GM12878 (cell line): ENCODE data around the gene SIX5. TPM values are rescaled to one million over a fixed set of nuclear protein-coding genes. Genes with fewer than 3 reads are reported as not detected.

ENCODE experiments used
- ATAC-seq: fragments of 200-7000 bp; cut with Tn5 transposase; 3 replicates; pipeline ENCODE4 v1.9.1; 2020; ENCODE audit warnings: mild to moderate bottlenecking, moderate library complexity
- BruUV-seq: library from RNA; stranded (reverse); fragments of 400-500 nt; replicated peaks from 2 replicates; lab custom pipeline; 2021; lab: Mats Ljungman, UMichigan
- CTCF ChIA-PET: fragments of 300-600 bp; sonication (Branson Sonifier 250); formaldehyde crosslinking; extraction: SDS; loops from one replicate; lab custom pipeline; 2021; ENCODE audit warnings: inconsistent platforms; lab: Yijun Ruan, JAX
- POLR2A ChIA-PET: fragments of 350-600 bp; formaldehyde crosslinking; extraction: SDS; loops from one replicate; lab custom pipeline; 2021; ENCODE audit warnings: inconsistent platforms; lab: Charles Lee
- RAD21 ChIA-PET: fragments of 300-600 bp; sonication (Branson Sonifier 250); formaldehyde crosslinking; loops from one replicate; lab custom pipeline; 2023; ENCODE audit warnings: antibody characterized with exemption; ENCODE audit not compliant: unreplicated experiment; lab: Charles Lee
- SMC1A ChIA-PET: fragments of 300-600 bp; sonication (Branson Sonifier 250); formaldehyde crosslinking; loops from one replicate; lab custom pipeline; 2023; ENCODE audit not compliant: unreplicated experiment, uncharacterized antibody; lab: Charles Lee
- DNase-seq: peaks from one replicate; pipeline ENCODE4 v3.0.0-alpha.2; 2011; ENCODE audit warnings: low read depth, low spot score
- FAIRE-seq: peaks from 3 replicates; lab custom pipeline; 2011; peaks lifted over from hg19 to GRCh38; lab: Jason Lieb, UNC
- H2AFZ ChIP-seq: 2 replicates; pipeline ENCODE4 v1.6.0; 2011; ENCODE audit warnings: low read depth, low read length, control low read depth; ENCODE audit not compliant: control insufficient read depth
- H3K27ac ChIP-seq: 2 replicates; pipeline ENCODE4 v1.5.1; 2011; ENCODE audit warnings: control low read depth; ENCODE audit not compliant: control insufficient read depth, insufficient read depth
- H3K27me3 ChIP-seq, 2 experiments: replicated peaks in 1 of 2; 2 replicates each; pipeline versions ENCODE4 v1.6.0 to v1.6.1; 2011; ENCODE audit warnings: low read length in 1 of 2; ENCODE audit not compliant: control insufficient read depth in 2 of 2, insufficient read depth in 2 of 2
- H3K36me3 ChIP-seq, 2 experiments: 2 replicates each; pipeline ENCODE4 v1.5.1; 2011; ENCODE audit warnings: low read length in 1 of 2; ENCODE audit not compliant: control insufficient read depth in 2 of 2, insufficient read depth in 2 of 2
- H3K4me1 ChIP-seq: 2 replicates; pipeline ENCODE4 v1.6.1; 2011; ENCODE audit warnings: mild to moderate bottlenecking, low read length, moderate library complexity, mixed read lengths; ENCODE audit not compliant: control insufficient read depth, insufficient read depth
- H3K4me2 ChIP-seq: 2 replicates; pipeline ENCODE4 v1.6.0; 2011; ENCODE audit warnings: control low read depth; ENCODE audit not compliant: control insufficient read depth, insufficient read depth
- H3K4me3 ChIP-seq: fragments of 200-600 bp; sonication (generic); 2 replicates; pipeline ENCODE4 v1.5.1; 2016
- H3K79me2 ChIP-seq: 2 replicates; pipeline ENCODE4 v1.6.0; 2011; ENCODE audit warnings: low read length; ENCODE audit not compliant: control insufficient read depth, insufficient read depth
- H3K9ac ChIP-seq: 2 replicates; pipeline ENCODE4 v1.8.0; 2011; ENCODE audit warnings: low read length, control low read depth, mixed read lengths; ENCODE audit not compliant: control insufficient read depth, insufficient read depth
- H3K9me3 ChIP-seq: replicated peaks from 3 replicates; pipeline ENCODE4 v1.5.1; 2011; ENCODE audit warnings: mild to moderate bottlenecking, low read length; ENCODE audit not compliant: control insufficient read depth, insufficient read depth
- H4K20me1 ChIP-seq: 2 replicates; pipeline ENCODE4 v1.6.0; 2011; ENCODE audit not compliant: control insufficient read depth, insufficient read depth
- ATF3 ChIP-seq: IDR thresholded peaks from 2 replicates; pipeline ENCODE4 v1.6.1; 2011; ENCODE audit warnings: low read depth, mild to moderate bottlenecking, low read length, moderate library complexity, borderline replicate concordance; ENCODE audit errors: extremely low read depth
- ATF7 ChIP-seq: fragments of 450-650 bp; IDR thresholded peaks from 2 replicates; pipeline ENCODE4 v1.6.1; 2016; ENCODE audit warnings: low read depth, mild to moderate bottlenecking
- BRCA1 ChIP-seq: IDR thresholded peaks from 2 replicates; pipeline ENCODE4 v1.6.1; 2011; ENCODE audit warnings: low read depth, low read length, improper control_type of control experiment
- CHD4 ChIP-seq: fragments of 200-600 bp; sonication (generic); IDR thresholded peaks from 2 replicates; pipeline ENCODE4 v1.6.1; 2016; ENCODE audit warnings: mild to moderate bottlenecking
- FOS ChIP-seq: IDR thresholded peaks from 3 replicates; pipeline ENCODE4 v1.6.1; 2011; ENCODE audit warnings: borderline replicate concordance; ENCODE audit not compliant: insufficient read length; ENCODE audit errors: extremely low read depth
- HDGF ChIP-seq: fragments of 450-650 bp; IDR thresholded peaks from 2 replicates; pipeline ENCODE4 v1.6.1; 2016; ENCODE audit warnings: antibody characterized with exemption
- NR2C2 ChIP-seq: IDR thresholded peaks from 2 replicates; pipeline ENCODE4 v1.6.1; 2011; ENCODE audit warnings: borderline replicate concordance, low read depth; ENCODE audit not compliant: control insufficient read depth, insufficient read length
- POLR2A ChIP-seq: IDR thresholded peaks from 2 replicates; pipeline ENCODE4 v1.6.1; 2011; ENCODE audit warnings: low read depth, mild to moderate bottlenecking, low read length
- RAD21 ChIP-seq: IDR thresholded peaks from 2 replicates; pipeline ENCODE4 v1.6.1; 2011; ENCODE audit warnings: mild to moderate bottlenecking, low read depth, low read length, moderate library complexity; ENCODE audit not compliant: insufficient read depth
- RAD51 ChIP-seq: fragments of 450-650 bp; IDR thresholded peaks from 2 replicates; pipeline ENCODE4 v1.6.1; 2016; ENCODE audit warnings: moderate library complexity, mild to moderate bottlenecking, inconsistent platforms
- RB1 ChIP-seq: fragments of 450-650 bp; formaldehyde crosslinking; IDR thresholded peaks from 2 replicates; pipeline ENCODE4 v1.6.1; 2017; ENCODE audit warnings: mild to moderate bottlenecking, borderline replicate concordance
- RELA ChIP-seq: fragments of 450-650 bp; IDR thresholded peaks from 2 replicates; pipeline ENCODE4 v1.8.0; 2014; ENCODE audit warnings: borderline replicate concordance; ENCODE audit not compliant: partially characterized antibody
- TCF7 ChIP-seq: IDR thresholded peaks from 2 replicates; pipeline ENCODE4 v1.6.1; 2014; ENCODE audit warnings: antibody characterized with exemption, borderline replicate concordance
- WGBS: methylation state at CpG from one replicate; pipeline ENCODE4 v1.1.6; 2016; ENCODE audit warnings: low lambda C conversion rate; ENCODE audit not compliant: insufficient replicate concordance, insufficient coverage; ENCODE audit errors: missing lambda C conversion rate; 5-methylcytosine and 5-hydroxymethylcytosine counted together
- in situ Hi-C: fragments of 300-500 bp; cut with MboI; formaldehyde crosslinking; loops from 9 replicates; pipeline ENCODE4 v1.14.3; 2018; ENCODE audit warnings: mixed read lengths
- intact Hi-C: fragments of 100-400 bp; cut with micrococcal nuclease; formaldehyde crosslinking; loops from one replicate; pipeline ENCODE4 v1.14.2; 2022; ENCODE audit not compliant: unreplicated experiment
- polyA plus RNA-seq, 11 experiments: library from polyadenylated mRNA; depleted of rRNA in 4 of 11; unstranded in 6 of 11; stranded (reverse) in 5 of 11; fragments of >200 nt; fragmentation: Nextera tagmentation in 4 of 11; fragmentation: Illumina TruSeq in 1 of 11; extraction: Ambion mirVana in 4 of 11; extraction: Trizol in 1 of 11; gene quantifications; 1 replicate in 1 of 11; 2 replicates in 10 of 11; pipeline versions ENCODE4 v1.2.1 to v1.2.3, GENCODE V29; 2011 to 2016; ENCODE audit warnings: inconsistent platforms in 2 of 11, missing spikeins in 2 of 11, low read depth in 1 of 11
- total RNA-seq, 4 experiments: library from RNA; depleted of rRNA in 3 of 4; stranded (reverse); fragments of >200 nt in 3 of 4; fragmentation: Illumina TruSeq in 1 of 4; extraction: Trizol in 1 of 4; gene quantifications; 2 replicates each; pipeline versions ENCODE4 v1.2.1 to v1.2.3, GENCODE V29; 2013 to 2021
- TF ChIP-seq, protein P1 (sequence below): fragments of 450-650 bp; IDR thresholded peaks from 2 replicates; pipeline ENCODE4 v1.6.1; 2018; ENCODE audit warnings: mild to moderate bottlenecking, low read depth, moderate library complexity; ENCODE audit not compliant: partially characterized antibody
- TF ChIP-seq, protein P2 (sequence below): fragments of 150-350 bp; IDR thresholded peaks from 2 replicates; pipeline ENCODE4 v1.6.1; 2016; ENCODE audit warnings: low read depth, low read length

SIX5 gene
- total and polyA plus RNA-seq, 10 of the 15 experiments (the other 5 are each of a cell fraction or from before 2014, with no cell fraction given): 1.9 to 10.5 (median 3.0) TPM; not detected in 2

DNA sequence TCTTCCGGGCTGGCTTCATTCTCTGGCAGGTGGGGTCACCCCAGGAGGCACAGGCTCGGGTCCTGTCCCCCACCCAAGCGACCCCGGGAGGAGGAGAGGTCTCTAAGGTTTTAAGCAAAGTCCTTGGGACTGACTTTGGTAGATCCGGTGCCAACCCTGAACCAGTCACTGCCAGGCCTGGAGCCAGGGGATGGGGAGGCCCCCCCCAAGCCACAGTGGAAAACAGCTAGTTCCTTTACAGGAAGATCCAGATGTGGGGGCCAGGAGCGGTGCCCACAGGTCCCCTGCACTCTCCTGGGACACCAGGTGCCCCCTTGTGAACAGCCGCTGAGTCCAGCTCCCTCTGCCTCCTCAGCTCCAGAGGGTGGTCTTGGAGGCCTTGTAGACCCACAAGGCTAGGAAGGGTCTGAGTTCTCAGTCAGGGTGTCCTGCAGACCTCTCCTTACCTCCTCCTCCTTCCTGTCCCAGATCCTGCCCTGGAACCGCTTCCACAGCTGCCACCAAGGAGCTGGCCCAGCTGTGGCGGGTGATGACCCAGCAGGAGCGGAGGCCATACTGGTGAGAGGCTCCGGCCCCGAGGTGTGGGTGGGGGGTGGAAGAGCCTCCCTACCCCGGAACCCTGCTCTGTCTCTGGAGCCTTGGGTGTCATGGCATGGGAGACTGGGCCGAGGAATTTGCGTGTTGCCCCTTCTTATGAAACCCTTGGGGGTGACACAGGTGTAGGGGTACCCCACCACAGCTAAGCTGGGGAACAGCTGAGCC, 6.0 kb downstream of the SIX5 start:
- intact Hi-C loops: no loop called here
- Histone ChIP-seq H2AFZ (no peak overlapping the region), H4K20me1 (no peaks in the 10 kb centered on the region), H3K4me1 (no peaks in the 10 kb centered on the region), H3K27me3 (no peaks in the 10 kb centered on the region), H3K4me3 (no peak overlapping the region), H3K9ac (no peak overlapping the region), H3K36me3 (no peaks in the 10 kb centered on the region), H3K4me2 (no peak overlapping the region), H3K27ac (no peak overlapping the region), H3K9me3 (no peaks in the 10 kb centered on the region), H3K79me2 (no peaks in the 10 kb centered on the region)
- DNase-seq: no peak
- POLR2A ChIA-PET: no interaction called here
- FAIRE-seq: no peak
- RAD21 ChIA-PET: no interaction called here
- TF ChIP-seq FOS: no peak
- TF ChIP-seq CHD4: no peak
- no peak for TF ChIP-seq HDGF
- no peak for TF ChIP-seq ATF3
- TF ChIP-seq POLR2A: no peak
- TF ChIP-seq, protein P1, sequence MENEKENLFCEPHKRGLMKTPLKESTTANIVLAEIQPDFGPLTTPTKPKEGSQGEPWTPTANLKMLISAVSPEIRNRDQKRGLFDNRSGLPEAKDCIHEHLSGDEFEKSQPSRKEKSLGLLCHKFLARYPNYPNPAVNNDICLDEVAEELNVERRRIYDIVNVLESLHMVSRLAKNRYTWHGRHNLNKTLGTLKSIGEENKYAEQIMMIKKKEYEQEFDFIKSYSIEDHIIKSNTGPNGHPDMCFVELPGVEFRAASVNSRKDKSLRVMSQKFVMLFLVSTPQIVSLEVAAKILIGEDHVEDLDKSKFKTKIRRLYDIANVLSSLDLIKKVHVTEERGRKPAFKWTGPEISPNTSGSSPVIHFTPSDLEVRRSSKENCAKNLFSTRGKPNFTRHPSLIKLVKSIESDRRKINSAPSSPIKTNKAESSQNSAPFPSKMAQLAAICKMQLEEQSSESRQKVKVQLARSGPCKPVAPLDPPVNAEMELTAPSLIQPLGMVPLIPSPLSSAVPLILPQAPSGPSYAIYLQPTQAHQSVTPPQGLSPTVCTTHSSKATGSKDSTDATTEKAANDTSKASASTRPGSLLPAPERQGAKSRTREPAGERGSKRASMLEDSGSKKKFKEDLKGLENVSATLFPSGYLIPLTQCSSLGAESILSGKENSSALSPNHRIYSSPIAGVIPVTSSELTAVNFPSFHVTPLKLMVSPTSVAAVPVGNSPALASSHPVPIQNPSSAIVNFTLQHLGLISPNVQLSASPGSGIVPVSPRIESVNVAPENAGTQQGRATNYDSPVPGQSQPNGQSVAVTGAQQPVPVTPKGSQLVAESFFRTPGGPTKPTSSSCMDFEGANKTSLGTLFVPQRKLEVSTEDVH: no peak
- no peak for TF ChIP-seq ATF7
- TF ChIP-seq RB1: no peak
- TF ChIP-seq RAD51: no peak
- no peak for TF ChIP-seq TCF7
- TF ChIP-seq BRCA1: no peak
- no peak for TF ChIP-seq RAD21
- TF ChIP-seq RELA: no peak
- TF ChIP-seq, protein P2, sequence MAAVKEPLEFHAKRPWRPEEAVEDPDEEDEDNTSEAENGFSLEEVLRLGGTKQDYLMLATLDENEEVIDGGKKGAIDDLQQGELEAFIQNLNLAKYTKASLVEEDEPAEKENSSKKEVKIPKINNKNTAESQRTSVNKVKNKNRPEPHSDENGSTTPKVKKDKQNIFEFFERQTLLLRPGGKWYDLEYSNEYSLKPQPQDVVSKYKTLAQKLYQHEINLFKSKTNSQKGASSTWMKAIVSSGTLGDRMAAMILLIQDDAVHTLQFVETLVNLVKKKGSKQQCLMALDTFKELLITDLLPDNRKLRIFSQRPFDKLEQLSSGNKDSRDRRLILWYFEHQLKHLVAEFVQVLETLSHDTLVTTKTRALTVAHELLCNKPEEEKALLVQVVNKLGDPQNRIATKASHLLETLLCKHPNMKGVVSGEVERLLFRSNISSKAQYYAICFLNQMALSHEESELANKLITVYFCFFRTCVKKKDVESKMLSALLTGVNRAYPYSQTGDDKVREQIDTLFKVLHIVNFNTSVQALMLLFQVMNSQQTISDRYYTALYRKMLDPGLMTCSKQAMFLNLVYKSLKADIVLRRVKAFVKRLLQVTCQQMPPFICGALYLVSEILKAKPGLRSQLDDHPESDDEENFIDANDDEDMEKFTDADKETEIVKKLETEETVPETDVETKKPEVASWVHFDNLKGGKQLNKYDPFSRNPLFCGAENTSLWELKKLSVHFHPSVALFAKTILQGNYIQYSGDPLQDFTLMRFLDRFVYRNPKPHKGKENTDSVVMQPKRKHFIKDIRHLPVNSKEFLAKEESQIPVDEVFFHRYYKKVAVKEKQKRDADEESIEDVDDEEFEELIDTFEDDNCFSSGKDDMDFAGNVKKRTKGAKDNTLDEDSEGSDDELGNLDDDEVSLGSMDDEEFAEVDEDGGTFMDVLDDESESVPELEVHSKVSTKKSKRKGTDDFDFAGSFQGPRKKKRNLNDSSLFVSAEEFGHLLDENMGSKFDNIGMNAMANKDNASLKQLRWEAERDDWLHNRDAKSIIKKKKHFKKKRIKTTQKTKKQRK: no peak
- TF ChIP-seq NR2C2: no peak
- in situ Hi-C loops: no loop called here
- SMC1A ChIA-PET: interaction anchor here (0.8 kb wide), 1 partner anchor 46 kb away, joined by 3 read pairs; no protein-coding TSS in a partner anchor
- 56% methylated on average over 15 of the region's 15 CpGs for WGBS
- CTCF ChIA-PET: interaction anchor here (0.7 to 1.0 kb wide), 2 partner anchors 10 to 16 kb away, joined by 3 to 5 read pairs; no protein-coding TSS in a partner anchor
- no TSS peak for BruUV-seq
- ATAC-seq: no peak
